Anterior cingulate cortex (tissue), 58 donors: ENCODE results near the gene ZSWIM6.

Experiments used
- DNase-seq, 58 donors: peaks; one replicate each; lab custom pipeline; 2025; lab: John Stamatoyannopoulos, UW

Gene ZSWIM6

DNA sequence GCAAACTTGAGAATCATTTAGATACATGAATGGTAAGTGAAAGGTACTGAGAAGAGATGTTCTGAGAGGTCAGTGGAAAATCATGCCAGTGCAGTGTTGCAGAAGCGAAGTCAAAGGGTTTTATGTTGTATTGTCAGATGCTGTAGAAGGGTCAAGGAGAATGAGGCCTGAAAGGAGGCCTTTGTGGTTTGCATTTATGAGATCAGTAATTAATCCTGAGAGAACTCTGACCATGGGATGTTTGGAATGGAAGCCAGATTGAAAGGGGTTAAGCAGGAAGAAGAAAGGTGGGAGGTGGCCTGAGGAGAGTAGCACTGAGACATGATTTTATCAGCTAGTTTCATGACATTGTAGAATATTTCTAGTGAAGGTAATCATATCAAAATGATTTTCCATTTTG is 97.8 kb downstream of the ZSWIM6 start:
- DNase-seq = no peak

DNA sequence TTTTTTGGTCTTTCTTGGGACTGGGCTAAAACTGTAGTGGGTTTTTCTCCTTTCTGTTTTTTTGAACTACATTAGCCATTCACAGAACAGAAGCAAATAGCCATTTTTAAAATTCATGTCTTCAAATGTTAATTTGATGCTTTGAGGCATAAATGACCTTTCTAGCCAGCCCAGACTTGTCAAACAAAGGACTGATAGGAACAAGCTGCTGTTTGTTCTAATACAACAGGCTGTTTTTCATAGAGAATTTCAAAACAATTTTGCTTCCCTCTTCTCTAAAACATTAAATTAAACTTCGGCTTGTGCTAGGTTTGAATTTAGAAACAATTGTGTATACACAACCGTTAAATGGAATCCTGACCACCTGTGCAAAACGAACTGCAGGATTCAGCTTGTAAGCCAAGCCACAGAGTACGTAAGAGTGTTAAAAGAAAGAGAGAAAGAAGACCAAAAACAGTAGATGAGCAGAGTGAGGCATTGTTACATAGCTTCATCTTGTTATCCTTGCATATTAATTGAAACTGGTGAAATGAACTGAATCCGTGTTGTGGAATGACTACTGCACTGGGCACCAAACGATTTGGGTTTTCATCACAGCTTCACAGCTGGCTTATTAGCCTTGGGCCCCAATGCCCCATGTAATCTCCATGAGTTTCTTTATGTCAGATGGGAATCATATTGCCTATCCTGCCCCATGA is 100.0 kb downstream of the ZSWIM6 start:
- peak in 6 of 58 donors; percentile 7 to 59 (median 26) for DNase-seq

DNA sequence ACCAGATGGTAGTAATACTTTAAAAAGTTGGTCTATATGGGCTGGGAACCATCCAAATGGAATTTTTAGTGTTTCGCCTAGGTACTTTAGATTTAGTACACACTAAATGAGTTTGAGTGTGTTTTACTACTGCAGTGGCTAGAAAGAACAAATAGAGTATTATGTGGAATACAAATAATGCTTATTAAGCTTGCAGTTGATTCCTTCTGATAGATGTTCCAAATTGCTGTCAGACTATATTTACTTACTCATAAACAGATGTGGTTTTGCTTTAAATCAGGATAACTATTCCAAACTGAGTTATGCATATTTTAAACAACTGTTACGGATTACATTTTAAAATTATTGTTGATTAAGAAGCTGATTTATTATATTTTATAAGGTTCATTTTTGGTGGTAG is 103.3 kb downstream of the ZSWIM6 start:
- no peak for DNase-seq

DNA sequence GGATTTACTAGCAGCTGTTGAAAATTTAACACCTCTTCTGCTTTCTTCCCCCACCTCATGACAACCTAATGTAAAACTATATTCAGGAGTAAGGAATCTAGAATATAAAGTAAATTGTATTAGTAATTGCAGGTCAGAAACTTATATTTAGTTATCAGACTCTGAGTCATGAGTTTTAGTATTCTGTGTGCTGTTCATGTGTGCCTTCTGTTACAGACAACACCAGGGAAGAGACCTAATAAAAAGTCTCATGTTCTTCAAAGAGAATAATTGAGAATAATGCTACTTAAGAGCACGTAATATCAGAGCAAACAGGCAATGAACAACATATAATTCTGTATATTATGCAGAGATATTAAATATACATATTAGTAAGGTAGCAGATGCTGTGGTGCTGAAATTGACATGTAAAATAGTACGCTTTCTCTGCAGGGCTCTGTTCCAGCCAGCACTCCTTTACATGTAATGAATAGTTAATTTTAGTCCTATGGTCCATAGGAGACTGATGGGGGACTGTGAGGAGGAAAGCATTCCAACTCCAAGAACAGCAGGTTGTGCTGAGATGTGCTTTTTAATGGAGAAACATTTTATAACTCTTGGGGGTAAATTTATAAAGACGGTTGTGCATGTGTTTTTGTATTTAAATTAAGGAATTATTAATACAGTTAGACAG is 106.4 kb downstream of the ZSWIM6 start:
- DNase-seq = no peak

DNA sequence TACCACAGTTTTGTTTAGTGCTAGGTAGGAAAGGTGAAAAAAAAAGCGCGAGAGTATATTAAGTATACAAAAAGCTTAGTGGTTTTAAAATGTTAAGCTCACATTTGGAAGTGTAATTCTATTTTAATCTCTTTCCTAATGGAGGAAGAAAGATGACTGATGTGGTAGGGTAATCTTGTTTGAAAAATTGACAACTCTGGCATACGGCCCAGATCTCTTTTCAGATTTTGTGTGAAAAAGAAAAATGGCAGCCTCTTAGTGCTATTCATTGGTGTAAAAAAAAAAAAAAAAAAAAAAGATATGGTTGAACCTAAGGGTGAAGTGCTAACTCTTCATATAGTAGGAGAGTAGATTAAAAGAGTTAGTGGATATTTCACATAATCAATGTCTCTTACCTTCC is 108.0 kb downstream of the ZSWIM6 start:
- DNase-seq = no peak

DNA sequence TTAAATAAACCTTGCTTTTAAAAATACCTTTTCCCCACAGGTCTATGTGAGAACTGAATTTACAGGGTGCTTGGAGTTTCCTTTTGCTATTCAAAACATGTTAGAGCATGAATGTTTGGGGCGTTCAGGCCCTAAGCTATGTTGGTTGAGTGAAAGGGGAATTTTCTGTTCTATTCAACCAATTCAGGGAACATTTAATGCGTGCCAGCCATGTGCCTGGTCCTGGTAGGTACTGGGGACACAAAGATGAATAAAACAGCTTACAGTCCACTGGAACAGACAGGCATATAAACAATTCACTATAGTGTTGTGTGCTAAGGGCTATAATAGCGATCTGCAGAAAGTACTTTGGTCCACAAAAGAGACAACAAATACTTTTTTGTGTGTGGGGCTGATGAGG is 108.5 kb downstream of the ZSWIM6 start:
- peak in 10 of 58 donors; percentile 4 to 50 (median 27) for DNase-seq

DNA sequence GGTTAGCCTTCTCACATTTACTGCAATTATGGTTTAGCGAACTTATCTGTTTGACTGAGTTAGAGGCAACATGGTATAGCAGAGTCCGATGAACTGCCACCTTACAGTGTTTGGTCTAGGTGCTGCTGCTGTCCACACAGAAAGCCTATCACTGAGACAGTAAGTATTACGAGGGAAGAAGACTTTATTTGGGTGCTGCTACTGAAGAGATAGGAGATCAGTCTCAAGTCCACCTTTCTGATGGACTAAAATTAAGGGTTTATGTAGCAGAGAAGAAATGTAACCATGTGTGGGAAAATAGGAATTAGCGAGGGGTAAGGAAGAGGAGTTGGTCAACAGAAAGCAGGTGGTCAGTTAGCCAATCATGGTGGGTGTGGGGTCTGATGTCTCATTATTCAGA is 109.7 kb downstream of the ZSWIM6 start:
- DNase-seq = no peak

DNA sequence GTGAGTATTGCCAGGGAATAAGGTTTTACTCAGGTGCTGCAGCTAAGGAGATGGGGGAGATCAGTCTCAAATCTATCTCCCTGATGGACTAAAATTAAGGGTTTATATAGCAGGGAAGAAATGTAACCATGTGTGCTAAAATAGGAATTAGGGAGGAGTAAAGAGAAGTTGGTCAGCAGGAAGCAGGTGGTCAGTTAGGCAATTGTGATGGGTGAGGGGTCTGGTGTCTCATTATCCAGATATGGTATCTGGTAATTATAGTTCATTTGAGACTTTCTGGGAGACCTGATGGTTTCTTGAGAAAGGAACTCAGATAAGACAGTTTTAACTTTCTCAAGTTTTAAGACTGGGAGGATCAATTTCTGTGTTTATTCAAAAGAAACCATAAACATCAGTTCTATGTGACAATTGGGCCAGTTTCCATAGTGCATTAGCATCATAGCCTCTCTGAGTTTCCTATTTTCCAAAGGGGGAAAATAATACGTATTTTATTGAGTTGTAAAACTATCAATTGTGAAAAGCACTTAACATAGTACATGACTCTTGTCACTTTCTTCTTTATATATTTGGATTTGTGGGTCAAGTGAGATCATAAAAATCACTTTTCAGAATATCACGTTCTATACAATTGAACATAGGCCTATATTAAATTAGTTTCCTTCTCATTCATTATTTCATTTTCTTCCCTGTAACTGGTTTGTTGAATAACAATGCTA is 115.9 kb downstream of the ZSWIM6 start:
- DNase-seq = no peak

DNA sequence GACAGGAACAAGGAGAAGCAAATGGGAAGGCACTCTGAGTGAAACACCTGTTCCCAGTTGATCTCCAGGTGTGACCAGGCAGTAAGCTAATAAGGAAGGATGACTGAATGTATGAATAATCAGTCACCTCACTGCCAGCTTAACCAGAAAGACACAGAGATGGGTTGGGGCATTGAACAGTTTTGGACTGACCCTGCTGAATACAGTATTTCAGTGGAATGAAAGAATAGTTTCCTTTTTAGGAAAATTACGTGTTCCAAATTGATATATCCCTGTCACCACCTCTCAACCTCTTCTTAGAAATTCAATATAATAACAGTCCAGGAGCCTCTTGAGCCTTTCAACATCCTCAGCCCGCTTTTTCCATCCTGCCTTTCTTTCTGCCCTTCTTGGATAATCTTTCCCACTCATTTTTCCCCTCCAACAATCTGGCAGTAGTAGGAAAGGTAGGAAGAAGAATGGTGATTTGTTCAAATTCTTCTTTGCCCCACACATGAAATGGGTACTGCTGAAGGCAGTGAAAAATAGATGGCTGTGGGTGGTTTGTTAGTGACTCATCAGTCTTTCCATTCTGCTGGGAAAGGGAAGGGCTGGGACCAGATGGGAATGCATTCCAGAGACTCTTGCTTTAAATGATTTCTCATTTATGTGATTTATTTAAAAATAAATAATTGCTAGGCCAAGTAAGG is 117.9 kb downstream of the ZSWIM6 start:
- peak in 4 of 58 donors; percentile 3 to 63 (median 14) for DNase-seq

DNA sequence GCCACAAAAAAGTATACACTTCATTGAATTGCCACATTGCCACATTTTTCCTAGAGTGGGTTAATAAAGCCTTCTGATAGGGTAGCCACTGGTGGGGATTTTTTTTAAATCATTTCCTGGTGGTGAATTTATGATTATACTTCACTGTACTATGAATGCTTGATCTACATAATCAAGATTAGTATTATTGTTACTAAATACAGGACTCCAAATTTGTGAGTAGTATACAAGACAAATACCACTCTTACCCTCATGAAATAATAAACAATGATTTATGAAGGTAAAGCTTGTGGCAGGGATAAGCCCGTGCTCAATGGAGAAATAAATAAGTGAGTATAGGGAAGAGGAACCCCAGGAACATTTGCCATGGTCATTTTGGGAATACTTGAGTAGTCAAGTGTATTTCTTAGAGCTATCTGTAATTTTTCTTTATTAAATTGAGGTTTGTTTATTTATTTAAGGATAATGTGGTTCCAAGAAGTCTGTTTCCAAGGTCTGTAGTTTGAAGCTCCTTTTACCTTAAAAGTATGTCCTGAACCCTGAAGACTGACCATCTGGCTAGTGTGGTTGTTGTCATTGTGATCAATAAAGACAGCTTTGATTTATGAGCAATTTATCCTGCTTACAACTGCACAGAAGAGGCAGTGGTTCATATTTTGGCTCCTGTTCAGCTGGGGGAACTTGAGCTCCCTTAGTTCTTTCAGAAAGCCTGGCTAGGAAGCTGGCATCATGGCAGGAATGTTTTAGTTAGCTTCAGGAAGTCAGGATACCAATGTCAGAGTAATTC is 118.6 kb downstream of the ZSWIM6 start:
- peak in 7 of 58 donors; percentile 5 to 24 (median 12) for DNase-seq

DNA sequence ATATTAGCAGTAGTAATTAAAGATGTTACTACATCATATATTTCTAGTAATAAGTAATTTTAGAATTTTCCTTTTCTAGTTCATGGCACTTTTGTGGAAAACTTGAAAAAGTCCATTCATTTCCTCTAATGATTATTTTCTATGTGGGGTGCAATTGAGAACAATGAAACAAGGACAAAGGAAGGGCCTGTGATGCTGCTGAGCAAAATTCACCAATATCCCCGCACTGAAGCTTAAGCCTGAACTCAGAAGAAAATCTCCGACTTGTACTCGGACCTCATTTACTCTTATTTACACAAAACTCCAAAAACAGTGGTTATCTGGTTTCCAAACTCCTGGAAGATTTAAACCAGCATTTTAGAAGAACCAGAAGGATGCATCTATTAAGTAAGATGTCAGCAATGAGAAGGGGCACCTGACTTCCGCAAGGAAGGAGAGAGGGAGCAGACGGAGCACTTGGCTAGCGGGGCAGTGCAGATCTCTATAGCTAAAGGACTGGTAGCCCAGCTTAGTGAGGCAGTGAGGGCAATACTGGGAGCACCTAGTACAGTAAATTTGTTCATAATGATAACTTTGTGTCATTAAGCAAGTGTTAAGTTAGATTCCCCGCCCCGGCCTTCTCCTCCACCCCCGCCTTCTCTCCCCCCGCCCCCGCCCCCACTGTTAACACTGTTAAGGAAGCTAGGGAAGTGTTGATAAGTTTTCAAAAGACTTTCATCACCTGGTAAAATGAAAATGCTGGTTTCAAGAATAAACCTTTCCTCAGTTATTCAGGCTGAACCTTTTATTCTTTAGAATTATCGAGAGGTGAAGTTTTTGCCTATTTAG is 123.3 kb downstream of the ZSWIM6 start:
- no peak for DNase-seq

DNA sequence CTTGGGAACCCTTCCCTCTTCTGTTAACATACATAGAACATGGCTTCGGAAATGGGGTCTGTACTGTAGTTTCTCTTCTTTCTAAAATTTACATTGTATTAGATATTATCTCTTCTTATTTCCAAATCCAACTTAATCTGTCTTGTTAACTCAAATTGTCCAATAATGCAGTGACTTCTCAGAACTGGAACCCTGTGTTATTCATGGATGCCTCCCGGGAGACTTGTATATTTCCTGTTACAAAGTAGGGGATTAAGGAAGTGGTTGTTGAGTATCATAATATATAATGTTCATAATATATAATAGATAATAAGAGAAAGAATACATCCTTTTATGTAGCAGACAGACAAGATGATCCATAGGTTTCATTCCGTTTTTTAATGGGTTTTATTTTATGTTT is 128.4 kb downstream of the ZSWIM6 start:
- no peak for DNase-seq

DNA sequence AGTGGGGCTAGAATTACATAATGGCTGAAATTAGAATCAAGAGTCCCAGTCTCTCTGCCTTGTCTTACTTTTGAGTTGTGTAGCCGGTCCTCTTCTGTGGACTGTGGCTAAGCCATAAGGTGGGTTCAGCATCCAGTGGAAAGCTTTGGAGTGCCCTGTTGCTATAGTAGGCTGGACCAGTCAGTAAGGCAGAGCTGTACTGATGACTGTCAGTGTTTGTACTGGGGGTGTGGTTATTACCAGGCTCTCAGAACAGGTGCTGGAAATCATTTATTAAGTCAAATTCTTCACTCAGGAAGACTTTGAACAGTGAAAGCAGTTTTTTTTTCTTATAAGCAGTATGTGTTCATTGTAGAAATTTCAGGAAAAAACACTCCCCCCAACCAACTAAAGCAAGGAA is 129.4 kb downstream of the ZSWIM6 start:
- DNase-seq = no peak

DNA sequence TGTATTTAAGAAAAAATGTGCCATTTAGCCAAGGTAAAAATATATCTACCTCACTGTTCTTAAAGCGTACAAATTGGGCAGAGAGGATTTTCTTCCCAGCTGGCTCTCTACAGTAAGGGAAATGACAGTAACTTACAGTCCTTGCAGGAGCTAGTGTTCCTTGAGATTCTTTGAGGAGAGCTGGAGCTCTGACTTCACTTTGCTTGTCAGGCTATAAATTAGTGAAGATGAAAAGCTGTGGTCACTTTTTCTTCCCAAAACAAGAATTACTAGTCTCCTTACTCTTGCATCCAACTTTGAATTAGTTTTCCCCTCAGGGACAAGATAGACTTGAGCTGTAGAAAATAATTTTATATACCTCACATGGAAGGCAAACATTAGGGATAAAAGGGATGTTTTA is 129.9 kb downstream of the ZSWIM6 start:
- DNase-seq = no peak

DNA sequence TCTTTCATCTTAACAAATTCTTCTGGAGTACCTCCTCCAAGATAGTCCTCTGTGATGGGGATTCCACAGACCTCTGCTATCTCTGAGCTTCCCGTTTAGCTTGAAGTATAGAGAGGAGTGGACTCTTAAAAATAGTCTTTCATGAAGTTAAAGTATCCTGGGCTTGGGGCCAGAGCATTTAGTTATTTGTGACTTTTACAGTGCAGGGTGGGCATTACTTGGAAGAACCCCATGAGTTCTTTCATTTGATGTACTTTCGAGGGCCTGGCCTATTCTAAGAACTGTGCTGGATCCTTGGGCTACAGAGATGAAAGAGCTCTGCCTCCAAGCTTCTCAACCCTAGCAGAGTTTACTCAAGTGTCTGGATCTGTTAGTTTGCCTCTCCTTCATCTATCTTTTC is 131.5 kb downstream of the ZSWIM6 start:
- DNase-seq = no peak

DNA sequence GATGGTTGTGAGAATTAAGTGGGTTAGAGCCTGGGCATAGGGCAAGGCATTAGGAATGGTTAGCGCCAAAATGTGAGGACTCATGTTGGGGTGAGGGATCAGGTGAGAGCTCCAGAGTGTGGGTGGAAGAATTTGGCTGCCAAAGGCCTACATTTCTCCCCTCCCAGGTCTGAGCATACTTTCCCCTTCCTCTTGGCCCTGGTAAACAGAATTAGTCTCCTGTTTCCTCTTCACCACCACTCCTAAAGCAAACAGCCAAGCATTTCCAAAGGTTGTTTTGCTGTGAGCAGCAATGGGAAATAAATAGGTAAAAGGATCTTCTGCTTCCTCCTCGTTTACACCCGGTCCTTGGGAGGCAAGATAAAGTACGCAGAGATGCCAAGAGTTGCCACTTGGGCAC is 132.5 kb downstream of the ZSWIM6 start:
- DNase-seq = no peak

DNA sequence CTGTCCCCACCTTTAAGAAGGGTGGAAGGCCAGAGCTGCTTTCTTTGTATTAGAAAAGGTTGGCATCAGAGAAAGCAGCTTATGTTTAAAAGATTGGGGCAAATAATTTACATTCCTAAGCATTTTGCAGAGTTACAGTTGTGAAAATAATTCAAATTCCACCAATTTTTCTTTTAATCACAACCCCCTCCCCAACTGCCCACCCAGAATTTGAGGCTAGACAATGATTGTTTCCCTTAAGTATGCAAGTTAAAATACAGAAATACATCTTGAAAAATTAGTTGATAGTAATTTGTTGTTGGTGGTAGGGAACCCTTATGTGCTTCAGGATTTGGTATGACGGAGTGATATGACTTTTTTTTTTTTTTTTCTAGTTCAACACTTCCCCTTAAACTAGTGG is 133.0 kb downstream of the ZSWIM6 start:
- no peak for DNase-seq

DNA sequence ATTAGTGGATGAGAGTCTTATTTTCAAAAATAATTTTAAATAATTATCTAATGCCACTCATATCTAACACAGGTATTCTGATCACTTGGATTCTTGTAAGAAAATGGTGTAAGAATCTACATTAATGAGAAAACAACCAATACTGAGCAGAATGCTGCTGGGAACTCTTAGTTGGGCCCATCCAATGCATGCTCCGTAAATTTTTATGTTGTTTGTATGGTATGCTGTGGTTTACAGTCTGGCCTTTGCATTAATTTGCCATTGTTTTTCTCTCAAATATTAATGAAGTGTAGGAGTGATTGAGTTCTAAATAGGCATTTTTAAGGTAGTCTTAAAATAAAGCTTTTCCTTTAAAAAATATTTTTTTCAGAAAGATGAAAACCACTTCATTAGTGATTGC is 133.4 kb downstream of the ZSWIM6 start:
- DNase-seq = no peak

DNA sequence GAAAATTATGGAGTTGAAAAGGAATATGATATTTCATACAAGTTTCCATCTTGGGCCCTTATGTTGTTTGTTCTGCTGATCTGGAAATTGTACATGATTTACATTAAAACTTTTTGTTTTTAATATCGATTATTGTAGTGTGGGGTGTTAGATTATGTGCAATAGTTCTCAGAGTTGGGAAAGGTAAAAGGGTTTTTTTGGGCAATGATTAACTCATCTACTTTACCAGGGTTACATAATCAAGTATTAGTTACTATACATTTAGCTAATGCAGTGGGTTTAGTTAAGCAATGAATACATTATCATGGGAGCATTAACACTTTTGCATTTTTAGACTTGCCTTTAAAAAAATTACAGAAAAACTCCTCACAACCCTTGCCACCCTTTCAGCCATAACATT is 134.0 kb downstream of the ZSWIM6 start:
- DNase-seq = no peak
